Prostate gland (tissue), 2 donors: ENCODE results near the gene TAS1R1.

Experiments
- CTCF ChIP-seq, 4 experiments: fragments of 200-600 bp in 2 of 4; fragments of 450-650 bp in 2 of 4; sonication (generic) in 2 of 4; IDR thresholded peaks; 1 replicate in 3 of 4; 2 replicates in 1 of 4; pipeline ENCODE4 v1.5.1; 2016 to 2019; ENCODE audit warnings: antibody characterized with exemption in 4 of 4, mild to moderate bottlenecking in 2 of 4, moderate library complexity in 2 of 4
- POLR2A ChIP-seq: fragments of 450-650 bp; IDR thresholded peaks from one replicate; pipeline ENCODE4 v1.6.1; 2016; ENCODE audit warnings: antibody characterized with exemption, mild to moderate bottlenecking
- POLR2AphosphoS5 ChIP-seq: sonication (generic); formaldehyde crosslinking; IDR thresholded peaks from one replicate; pipeline ENCODE4 v1.6.1; 2017; ENCODE audit warnings: antibody characterized with exemption

- TF ChIP-seq CTCF (IDR thresholded peaks at IDR 0.05) = no peak
- TF ChIP-seq POLR2A = no peak
- TF ChIP-seq POLR2AphosphoS5 = no peak
Observed at GRCh38 chr1:6582370-6582769, 27.3 kb downstream of the TAS1R1 start.
